Brain pericyte (primary cell): Measurements from ENCODE around the gene ADAMTS17.
"Not testable (repeated sequence)": the region's sequence is repeated elsewhere in the genome, so short reads cannot be mapped to it uniquely, and the experiment has no call there.

ENCODE experiments used
- DNase-seq: peaks from one replicate; pipeline ENCODE4 v3.0.0-alpha.2; 2012; ENCODE audit warnings: low read depth, low spot score

Gene ADAMTS17

DNA sequence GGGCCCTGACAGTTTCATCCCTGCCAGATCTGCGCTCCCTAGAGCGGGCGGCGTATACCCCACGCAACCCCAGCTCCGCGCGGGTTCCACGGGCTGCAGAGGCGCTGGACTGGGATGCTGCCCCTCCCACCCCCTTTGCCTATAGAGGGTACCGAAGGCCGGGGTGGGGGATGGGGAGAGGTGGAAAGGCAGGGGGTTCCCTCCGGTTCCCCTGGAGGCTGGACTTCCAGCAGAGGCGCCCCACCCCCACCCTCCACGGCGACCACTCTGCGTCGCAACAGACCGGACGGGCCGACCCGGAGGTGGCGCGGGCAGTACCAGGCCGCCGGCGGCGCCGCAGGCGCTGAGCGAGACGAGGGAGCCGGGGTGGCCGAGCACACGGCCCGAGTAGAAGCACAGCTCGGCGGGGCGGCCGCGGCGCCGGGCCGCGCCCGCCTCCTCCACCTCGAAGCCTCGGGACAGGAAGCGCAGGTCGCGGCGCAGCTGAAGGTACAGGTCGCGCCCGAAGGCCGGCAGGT, 995 bp downstream of the ADAMTS17 start:
- DNase-seq: no peak

- DNase-seq: no peak
Observed at GRCh38 chr15:100339999-100340398, 1.8 kb downstream of the ADAMTS17 start.

GRCh38 chr15:100339451-100339850, 2.3 kb downstream of the ADAMTS17 start:
- DNase-seq: not testable (repeated sequence)

GRCh38 chr15:100338971-100339444, 2.8 kb downstream of the ADAMTS17 start:
- DNase-seq: no peak

DNA sequence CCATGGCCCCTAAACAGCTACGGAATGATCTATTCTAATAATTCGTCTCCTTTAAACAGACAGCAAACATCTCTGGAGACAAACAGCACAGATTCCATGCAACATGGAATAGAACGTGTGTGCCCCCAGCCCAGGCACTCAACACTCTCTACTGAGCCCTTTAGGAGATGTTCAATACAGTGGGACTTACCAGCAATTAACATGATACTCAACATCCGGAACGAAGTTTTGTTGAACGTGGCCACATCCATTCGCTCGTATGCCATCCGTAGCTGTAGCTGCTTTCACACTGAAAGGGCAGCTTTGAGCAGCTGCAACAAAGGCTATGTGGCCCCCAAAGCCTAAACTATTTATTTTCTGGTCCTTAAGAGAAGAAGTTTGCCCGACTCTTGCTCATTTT, 3.5 kb downstream of the ADAMTS17 start:
- no peak for DNase-seq

GRCh38 chr15:100337096-100338044, 4.4 kb downstream of the ADAMTS17 start:
- no peak for DNase-seq

- DNase-seq: no peak
Observed at GRCh38 chr15:100336061-100336460, 5.7 kb downstream of the ADAMTS17 start.

GRCh38 chr15:100335335-100335999, 6.3 kb downstream of the ADAMTS17 start:
- no peak for DNase-seq

DNA sequence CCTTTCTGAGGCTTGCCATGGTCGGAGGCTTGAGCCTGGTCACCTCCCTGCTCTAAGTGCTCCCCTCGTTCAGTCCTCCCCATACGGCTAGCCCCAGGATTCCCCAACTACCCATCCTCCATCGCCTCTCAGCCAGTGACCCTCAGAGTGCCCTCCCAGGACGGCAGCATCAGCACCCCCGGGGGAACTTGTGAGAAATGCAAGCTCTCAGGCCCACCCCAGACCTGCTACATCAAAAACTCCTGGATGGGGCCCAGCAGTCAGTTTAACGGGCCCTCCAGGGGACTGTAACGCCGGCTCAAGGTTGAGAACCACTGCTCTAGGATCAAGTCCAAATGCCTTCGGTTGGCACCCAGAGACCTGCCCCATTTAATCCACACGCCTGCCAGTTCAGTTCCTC, 6.9 kb downstream of the ADAMTS17 start:
- DNase-seq: no peak

GRCh38 chr15:100334456-100334855, 7.3 kb downstream of the ADAMTS17 start:
- DNase-seq: no peak

- no peak for DNase-seq
Observed at GRCh38 chr15:100334015-100334414, 7.8 kb downstream of the ADAMTS17 start.

DNA sequence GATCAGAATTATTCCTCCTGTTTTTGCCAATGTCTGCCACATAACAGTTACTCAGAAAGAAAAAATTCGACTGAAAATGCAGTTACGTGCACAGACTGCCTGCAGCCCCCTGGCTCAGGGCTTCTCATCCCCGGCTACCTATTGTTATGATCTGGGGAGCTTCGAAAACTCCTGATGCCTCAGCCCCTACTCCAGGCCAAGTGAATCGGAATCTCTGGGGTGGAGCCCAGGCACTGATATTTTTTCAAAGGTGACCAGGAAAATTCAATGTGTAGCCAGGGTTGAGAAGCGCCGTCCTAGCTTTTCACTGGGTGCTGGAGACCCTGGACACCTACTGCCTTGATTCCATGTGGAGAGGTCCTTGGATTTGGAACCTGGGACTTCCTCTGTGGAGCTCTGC, 8.5 kb downstream of the ADAMTS17 start:
- DNase-seq: no peak

- DNase-seq: no peak
Observed at GRCh38 chr15:100332721-100333120, 9.1 kb downstream of the ADAMTS17 start.

DNA sequence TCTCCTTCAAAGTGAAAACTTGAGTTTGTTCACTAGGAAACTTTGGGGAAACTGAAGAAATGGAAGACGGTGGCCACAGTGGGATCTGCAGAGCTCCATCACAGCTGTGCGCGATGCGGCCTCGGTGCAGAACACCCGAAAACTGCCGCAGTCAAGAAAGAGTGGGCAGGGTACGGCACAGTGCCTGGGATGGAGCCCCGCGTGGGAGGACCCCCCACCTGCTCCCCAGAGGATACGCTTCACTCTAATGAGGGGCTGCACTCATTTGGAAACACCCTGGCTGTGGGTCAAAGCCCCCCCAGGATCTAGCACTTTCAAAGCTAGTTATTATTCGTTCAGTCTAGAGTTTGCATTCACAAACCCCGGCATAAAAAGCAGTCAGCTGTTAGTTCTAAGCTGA, 9.5 kb downstream of the ADAMTS17 start:
- no peak for DNase-seq

GRCh38 chr15:100330629-100331215, 11.1 kb downstream of the ADAMTS17 start:
- DNase-seq: no peak

DNA sequence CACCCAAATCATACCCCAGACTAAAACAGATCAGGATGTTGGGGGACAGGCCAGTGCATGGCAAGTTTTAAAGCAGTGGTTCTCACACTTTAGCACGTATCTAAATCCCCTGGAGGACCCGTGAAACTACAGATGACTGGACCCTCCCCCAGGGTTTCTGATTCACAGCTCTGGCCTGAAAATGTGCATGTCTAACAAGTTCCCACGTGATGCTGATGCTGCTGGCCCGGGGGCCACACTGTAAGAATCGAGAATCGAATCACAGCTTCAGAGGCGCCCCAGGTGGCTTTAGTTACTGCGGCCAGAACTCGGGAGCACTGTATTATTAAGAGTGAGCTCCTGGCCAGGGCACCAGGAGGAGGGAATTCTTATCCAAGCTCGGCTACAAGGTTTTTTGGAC, 11.6 kb downstream of the ADAMTS17 start:
- no peak for DNase-seq

GRCh38 chr15:100328796-100329195, 13.0 kb downstream of the ADAMTS17 start:
- DNase-seq: no peak

- no peak for DNase-seq
Observed at GRCh38 chr15:100318880-100319279, 22.9 kb downstream of the ADAMTS17 start.

GRCh38 chr15:100314809-100315400, 26.9 kb downstream of the ADAMTS17 start:
- DNase-seq: no peak

DNA sequence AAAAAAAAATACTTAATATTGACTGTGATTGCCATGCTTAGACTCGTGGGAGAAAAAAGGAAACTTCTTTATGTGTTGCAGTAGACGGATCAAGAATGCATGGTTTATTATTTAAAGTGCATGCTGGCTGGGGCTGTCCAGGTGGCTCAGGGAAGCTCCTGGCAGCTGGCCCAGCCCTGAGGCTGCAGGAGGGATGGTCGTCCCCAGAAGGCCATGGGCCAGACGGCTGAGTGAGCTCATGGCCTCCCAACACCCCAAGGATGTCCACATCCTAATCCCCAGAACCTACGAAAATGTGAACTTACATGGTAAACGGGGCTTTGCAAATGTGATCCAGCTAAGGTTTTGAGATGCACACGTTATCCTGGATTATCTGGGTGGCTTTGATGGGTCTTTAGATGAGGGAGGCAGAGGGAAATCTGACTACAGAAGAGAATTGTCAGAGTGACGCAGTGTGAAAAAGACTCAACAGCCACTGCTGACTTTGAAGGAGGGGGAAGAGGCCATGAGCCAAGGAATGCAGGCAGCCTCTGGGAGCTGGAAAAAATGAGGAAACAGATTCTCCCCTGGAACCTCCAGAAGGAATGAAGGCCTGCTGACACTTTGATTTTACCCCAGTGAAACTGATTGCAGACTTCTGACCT, 29.8 kb downstream of the ADAMTS17 start:
- DNase-seq: no peak

DNA sequence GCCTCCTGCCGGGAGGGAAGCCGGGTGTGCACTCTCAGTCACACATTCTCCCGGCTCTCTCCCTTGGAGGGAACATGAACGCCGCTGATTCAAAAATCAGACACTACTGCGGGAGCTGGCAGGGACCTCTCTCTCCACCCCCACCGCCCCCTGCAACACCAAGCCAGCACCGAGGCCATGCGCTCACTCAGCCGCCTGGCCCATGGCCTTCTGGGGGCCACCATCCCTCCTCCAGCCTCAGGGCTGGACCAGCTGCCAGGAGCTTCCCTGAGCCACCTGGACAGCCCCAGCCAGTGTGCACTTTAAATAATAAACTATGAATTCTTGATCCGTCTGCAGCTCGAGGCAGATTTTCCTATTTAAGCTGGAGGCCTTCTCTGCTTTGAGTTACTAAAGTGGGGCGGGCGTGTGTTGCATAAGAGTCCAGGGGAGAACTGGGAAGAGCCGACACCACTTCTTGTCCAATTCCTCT, 30.6 kb downstream of the ADAMTS17 start:
- DNase-seq: no peak
